ENCODE measurements around the gene LFNG. TPM values are rescaled to one million over a fixed set of nuclear protein-coding genes. Genes with fewer than 3 reads are reported as not detected.

The LFNG gene
- total RNA-seq, 1 donor from 2014 or later = 75.5 TPM

- Mint-ChIP-seq H3K36me3 (ENCODE audit: unreplicated experiment) (no peaks in the 10 kb centered on the region), H3K27me3 (ENCODE audit: unreplicated experiment) (peaks cover 1% of the 10 kb centered on the region), H3K27ac (ENCODE audit: unreplicated experiment) (no peak overlapping the region), H3K9me3 (ENCODE audit: unreplicated experiment) (peaks cover 1% of the 10 kb centered on the region), H3K4me3 (ENCODE audit: unreplicated experiment) (no peak overlapping the region), H3K4me1 (ENCODE audit: low read depth, unreplicated experiment) (peaks cover 16% of the 10 kb centered on the region)
- no peak for TF ChIP-seq CTCF (IDR thresholded peaks at IDR 0.05; ENCODE audit: partially characterized antibody, unreplicated experiment)
- no peak for DNase-seq
Measured at GRCh38 chr7:2567679-2568278, 48.2 kb downstream of the LFNG start.

DNA sequence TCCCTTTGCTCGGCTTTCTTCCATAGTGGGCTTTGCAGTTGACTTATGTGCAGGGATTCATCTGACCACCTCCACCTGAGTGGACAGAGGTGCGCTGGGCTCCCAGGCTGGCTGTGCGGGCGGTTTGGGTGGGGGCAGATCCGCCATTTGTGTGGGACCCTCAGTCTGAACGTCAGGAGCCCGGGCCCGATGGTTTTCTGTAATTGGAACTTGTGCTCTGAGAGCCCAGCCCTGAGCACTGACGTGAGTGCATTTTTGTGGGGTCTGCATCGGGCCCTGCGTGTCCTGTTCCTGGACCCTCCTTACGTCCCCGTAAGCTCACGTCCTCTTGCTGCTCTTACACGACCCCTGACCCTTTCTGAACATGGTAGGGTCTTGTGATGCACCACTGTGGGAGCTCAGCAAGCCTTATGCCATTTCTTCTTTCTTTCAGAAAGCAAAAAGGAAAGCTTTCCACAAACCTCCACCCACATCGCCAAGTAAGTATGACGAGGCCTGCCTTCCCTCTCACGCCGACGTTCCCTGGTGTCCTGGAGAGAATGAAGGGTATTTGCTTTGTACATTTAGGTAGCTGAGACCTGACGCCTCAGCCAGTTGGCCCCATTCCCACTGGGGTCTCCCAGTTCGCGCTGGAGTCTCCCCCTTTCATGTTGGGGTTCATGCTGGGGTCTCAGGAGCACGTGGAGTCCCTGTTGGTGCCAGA, 49.1 kb downstream of the LFNG start:
- Mint-ChIP-seq H3K27me3 (ENCODE audit: unreplicated experiment) (peaks cover 1% of the 10 kb centered on the region), H3K4me1 (ENCODE audit: low read depth, unreplicated experiment) (peaks cover 16% of the 10 kb centered on the region), H3K4me3 (ENCODE audit: unreplicated experiment) (no peak overlapping the region), H3K36me3 (ENCODE audit: unreplicated experiment) (no peaks in the 10 kb centered on the region), H3K9me3 (ENCODE audit: unreplicated experiment) (peaks cover 1% of the 10 kb centered on the region), H3K27ac (ENCODE audit: unreplicated experiment) (no peak overlapping the region)
- no peak for TF ChIP-seq CTCF (IDR thresholded peaks at IDR 0.05; ENCODE audit: partially characterized antibody, unreplicated experiment)
- DNase-seq = no peak

DNA sequence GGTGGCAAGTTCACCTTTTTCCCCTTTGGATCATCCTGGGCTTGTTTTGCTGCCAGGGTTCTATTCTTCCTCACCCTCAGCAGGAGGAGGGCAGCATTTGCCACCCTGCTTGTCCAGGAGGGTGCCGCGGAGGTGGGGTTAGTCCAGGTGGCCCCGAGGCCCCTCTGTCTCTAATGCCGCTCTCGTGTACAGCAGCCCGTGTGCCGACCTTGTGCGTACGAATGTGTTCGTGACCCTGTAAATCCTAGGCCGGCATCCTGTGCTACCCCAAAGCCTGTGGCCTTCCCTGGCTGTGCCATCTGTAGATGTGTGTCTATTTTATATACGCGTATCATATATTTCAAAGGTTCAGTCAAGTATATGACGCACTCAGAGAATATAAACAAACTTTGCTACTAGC, 49.8 kb downstream of the LFNG start:
- Mint-ChIP-seq H3K9me3 (ENCODE audit: unreplicated experiment) (peaks cover 1% of the 10 kb centered on the region), H3K27ac (ENCODE audit: unreplicated experiment) (no peak overlapping the region), H3K4me1 (ENCODE audit: low read depth, unreplicated experiment) (peaks cover 17% of the 10 kb centered on the region), H3K36me3 (ENCODE audit: unreplicated experiment) (no peaks in the 10 kb centered on the region), H3K4me3 (ENCODE audit: unreplicated experiment) (no peak overlapping the region), H3K27me3 (ENCODE audit: unreplicated experiment) (peaks cover 1% of the 10 kb centered on the region)
- no peak for TF ChIP-seq CTCF (IDR thresholded peaks at IDR 0.05; ENCODE audit: partially characterized antibody, unreplicated experiment)
- no peak for DNase-seq

GRCh38 chr7:2570021-2570420, 50.4 kb downstream of the LFNG start:
- TF ChIP-seq CTCF (IDR thresholded peaks at IDR 0.05; ENCODE audit: partially characterized antibody, unreplicated experiment) = no peak
- H3K36me3 Mint-ChIP-seq (ENCODE audit: unreplicated experiment) = no peaks in the 10 kb centered on the region
- no peaks in the 10 kb centered on the region for H3K27me3 Mint-ChIP-seq (ENCODE audit: unreplicated experiment)
- H3K9me3 Mint-ChIP-seq (ENCODE audit: unreplicated experiment) = peaks cover 1% of the 10 kb centered on the region
- no peak for DNase-seq
- H3K4me3 Mint-ChIP-seq (ENCODE audit: unreplicated experiment) = no peak overlapping the region
- H3K27ac Mint-ChIP-seq (ENCODE audit: unreplicated experiment) = no peak overlapping the region
- H3K4me1 Mint-ChIP-seq (ENCODE audit: low read depth, unreplicated experiment) = peaks cover 15% of the 10 kb centered on the region

- Mint-ChIP-seq H3K4me1 (ENCODE audit: low read depth, unreplicated experiment) (peaks cover 12% of the 10 kb centered on the region), H3K27me3 (ENCODE audit: unreplicated experiment) (no peaks in the 10 kb centered on the region), H3K36me3 (ENCODE audit: unreplicated experiment) (no peaks in the 10 kb centered on the region), H3K4me3 (ENCODE audit: unreplicated experiment) (no peak overlapping the region), H3K27ac (ENCODE audit: unreplicated experiment) (no peak overlapping the region), H3K9me3 (ENCODE audit: unreplicated experiment) (peaks cover 1% of the 10 kb centered on the region)
- no peak for TF ChIP-seq CTCF (IDR thresholded peaks at IDR 0.05; ENCODE audit: partially characterized antibody, unreplicated experiment)
- DNase-seq = no peak
Measured at GRCh38 chr7:2571409-2571808, 51.8 kb downstream of the LFNG start.

Data from glutamatergic neuron (in vitro differentiated cells).